ENCODE measurements around the gene KLHL6.

The KLHL6 gene

GRCh38 chr3:183500319-183500718 lies 55.2 kb downstream of the KLHL6 start:
- TF ChIP-seq, protein P1, sequence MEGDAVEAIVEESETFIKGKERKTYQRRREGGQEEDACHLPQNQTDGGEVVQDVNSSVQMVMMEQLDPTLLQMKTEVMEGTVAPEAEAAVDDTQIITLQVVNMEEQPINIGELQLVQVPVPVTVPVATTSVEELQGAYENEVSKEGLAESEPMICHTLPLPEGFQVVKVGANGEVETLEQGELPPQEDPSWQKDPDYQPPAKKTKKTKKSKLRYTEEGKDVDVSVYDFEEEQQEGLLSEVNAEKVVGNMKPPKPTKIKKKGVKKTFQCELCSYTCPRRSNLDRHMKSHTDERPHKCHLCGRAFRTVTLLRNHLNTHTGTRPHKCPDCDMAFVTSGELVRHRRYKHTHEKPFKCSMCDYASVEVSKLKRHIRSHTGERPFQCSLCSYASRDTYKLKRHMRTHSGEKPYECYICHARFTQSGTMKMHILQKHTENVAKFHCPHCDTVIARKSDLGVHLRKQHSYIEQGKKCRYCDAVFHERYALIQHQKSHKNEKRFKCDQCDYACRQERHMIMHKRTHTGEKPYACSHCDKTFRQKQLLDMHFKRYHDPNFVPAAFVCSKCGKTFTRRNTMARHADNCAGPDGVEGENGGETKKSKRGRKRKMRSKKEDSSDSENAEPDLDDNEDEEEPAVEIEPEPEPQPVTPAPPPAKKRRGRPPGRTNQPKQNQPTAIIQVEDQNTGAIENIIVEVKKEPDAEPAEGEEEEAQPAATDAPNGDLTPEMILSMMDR (IDR thresholded peaks at IDR 0.05; ENCODE audit: low read depth, low read length): no peak
- no peak overlapping the region for H3K4me3 ChIP-seq (ENCODE audit: low read depth, low read length)
- DNase-seq (ENCODE audit: low read depth, low spot score): no peak
- in situ Hi-C loops (cut with HindIII; ENCODE audit: low sequenced_read_pairs): no loop called here

GRCh38 chr3:183498634-183499033 lies 56.9 kb downstream of the KLHL6 start:
- H3K4me3 ChIP-seq (ENCODE audit: low read depth, low read length): no peak overlapping the region
- TF ChIP-seq, protein P1 (IDR thresholded peaks at IDR 0.05; ENCODE audit: low read depth, low read length): no peak
- in situ Hi-C loops (cut with HindIII; ENCODE audit: low sequenced_read_pairs): no loop called here
- no peak for DNase-seq (ENCODE audit: low read depth, low spot score)

DNA sequence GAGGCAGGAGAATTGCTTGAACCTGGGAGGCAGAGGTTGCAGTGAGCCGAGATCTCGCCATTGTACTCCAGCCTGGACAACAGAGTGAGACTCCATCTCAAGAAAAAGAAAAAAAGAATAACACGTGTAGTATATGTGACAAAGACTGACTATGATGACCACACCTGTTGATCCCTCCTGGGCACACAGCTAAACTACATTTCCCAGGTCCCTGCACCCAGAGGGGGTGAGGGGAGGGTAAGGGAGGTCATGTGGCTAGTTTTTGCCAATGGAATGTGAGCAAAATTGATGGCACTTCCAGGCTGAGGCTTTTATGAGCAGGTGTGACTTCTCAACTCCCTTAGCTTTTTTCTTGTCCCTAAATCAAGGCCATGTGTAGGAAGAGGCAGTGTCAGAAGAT lies 58.2 kb downstream of the KLHL6 start:
- in situ Hi-C loops (cut with HindIII; ENCODE audit: low sequenced_read_pairs): no loop called here
- DNase-seq (ENCODE audit: low read depth, low spot score): no peak
- no peak overlapping the region for H3K4me3 ChIP-seq (ENCODE audit: low read depth, low read length)
- TF ChIP-seq, protein P1 (IDR thresholded peaks at IDR 0.05; ENCODE audit: low read depth, low read length): no peak

DNA sequence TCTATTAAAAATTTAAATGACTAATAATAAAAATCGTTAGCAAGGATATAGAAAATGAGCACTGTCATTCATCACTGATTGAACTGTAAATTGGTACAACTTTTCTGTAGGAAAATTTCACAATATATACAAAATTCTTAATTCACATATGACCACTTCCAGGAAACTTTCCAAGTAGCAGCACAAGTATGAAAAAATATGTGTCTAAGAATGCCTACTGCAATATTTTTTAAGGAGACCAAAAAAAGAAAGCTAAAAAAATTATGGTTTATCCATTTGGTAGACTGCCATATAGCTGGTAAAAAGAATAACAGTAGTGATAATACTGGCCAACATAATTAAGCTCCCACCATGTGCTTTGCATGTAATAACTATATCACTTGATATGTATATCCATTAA lies 59.2 kb downstream of the KLHL6 start:
- in situ Hi-C loops (cut with HindIII; ENCODE audit: low sequenced_read_pairs): no loop called here
- TF ChIP-seq, protein P1 (IDR thresholded peaks at IDR 0.05; ENCODE audit: low read depth, low read length): no peak
- no peak overlapping the region for H3K4me3 ChIP-seq (ENCODE audit: low read depth, low read length)
- no peak for DNase-seq (ENCODE audit: low read depth, low spot score)

GRCh38 chr3:183494341-183494740 lies 61.2 kb downstream of the KLHL6 start:
- H3K4me3 ChIP-seq (ENCODE audit: low read depth, low read length): no peak overlapping the region
- no peak for DNase-seq (ENCODE audit: low read depth, low spot score)
- in situ Hi-C loops (cut with HindIII; ENCODE audit: low sequenced_read_pairs): no loop called here
- TF ChIP-seq, protein P1 (IDR thresholded peaks at IDR 0.05; ENCODE audit: low read depth, low read length): no peak

DNA sequence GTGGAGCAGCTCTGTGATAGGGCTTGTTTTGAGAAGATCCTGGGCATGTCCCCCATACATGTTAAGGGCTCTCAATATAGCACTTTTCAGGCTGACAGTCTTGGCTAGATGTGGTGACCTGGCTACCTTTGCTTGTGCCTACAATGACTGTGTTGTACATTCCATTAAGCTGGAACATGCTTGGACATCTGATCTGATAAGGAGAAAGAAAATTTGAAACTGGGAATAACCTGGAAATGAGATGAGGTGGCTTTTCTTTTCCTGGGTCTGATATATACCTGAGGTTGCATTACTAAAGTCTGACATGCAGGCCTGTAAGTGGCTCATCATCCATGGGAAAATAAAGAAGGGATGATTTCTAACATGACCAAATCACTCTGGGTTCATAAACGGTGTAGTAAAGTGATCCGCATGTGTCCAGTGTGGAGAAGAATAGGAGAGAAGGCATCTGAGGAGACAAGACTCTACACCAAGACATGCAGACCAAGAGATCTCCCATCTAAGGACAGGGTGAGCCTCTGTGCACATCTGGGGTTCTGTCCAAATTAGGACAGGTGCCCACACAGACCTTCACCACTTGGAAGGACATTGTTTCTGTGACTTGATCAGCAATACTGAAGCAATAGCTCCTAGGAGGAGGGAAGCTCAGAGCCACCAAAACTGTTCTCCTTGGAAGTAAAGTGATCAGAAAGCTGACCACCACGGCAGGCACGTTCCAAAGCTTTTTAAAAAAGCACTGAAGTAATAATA lies 62.0 kb downstream of the KLHL6 start:
- in situ Hi-C loops (cut with HindIII; ENCODE audit: low sequenced_read_pairs): no loop called here
- TF ChIP-seq, protein P1 (IDR thresholded peaks at IDR 0.05; ENCODE audit: low read depth, low read length): no peak
- no peak overlapping the region for H3K4me3 ChIP-seq (ENCODE audit: low read depth, low read length)
- no peak for DNase-seq (ENCODE audit: low read depth, low spot score)
